AG04450 (cell line): ENCODE data around the gene TRIOBP. TPM values are rescaled to one million over a fixed set of nuclear protein-coding genes. Genes with fewer than 3 reads are reported as not detected.

Experiments
- CTCF ChIA-PET: fragments of 300-600, 350-600 bp; formaldehyde crosslinking; extraction: SDS; loops from one replicate; lab custom pipeline; 2022; ENCODE audit warnings: antibody characterized with exemption, inconsistent platforms; lab: Charles Lee
- POLR2A ChIA-PET: fragments of 350-600 bp; formaldehyde crosslinking; extraction: SDS; loops from one replicate; lab custom pipeline; 2021; ENCODE audit warnings: antibody characterized with exemption, inconsistent platforms; lab: Yijun Ruan, JAX
- DNase-seq: peaks from one replicate; pipeline ENCODE4 v3.0.0-alpha.2; 2011; ENCODE audit warnings: low read depth, low spot score
- H3K27ac ChIP-seq: one replicate; pipeline ENCODE4 v1.5.1; 2012; ENCODE audit warnings: low read depth, low read length, control low read depth
- H3K27me3 ChIP-seq: one replicate; pipeline ENCODE4 v1.6.0; 2012; ENCODE audit warnings: low read length; ENCODE audit not compliant: control insufficient read depth, insufficient read depth
- H3K4me3 ChIP-seq: 2 replicates; pipeline ENCODE4 v1.5.1; 2011; ENCODE audit warnings: mild to moderate bottlenecking, low read depth, low read length, control low read depth
- H3K9me3 ChIP-seq: 2 replicates; pipeline ENCODE4 v1.5.1; 2012; ENCODE audit warnings: low read length; ENCODE audit not compliant: control insufficient read depth, insufficient read depth
- CTCF ChIP-seq: IDR thresholded peaks from 2 replicates; pipeline ENCODE4 v1.5.1; 2011; ENCODE audit warnings: low read depth, low read length, control low read depth, inconsistent platforms
- polyA plus RNA-seq: library from polyadenylated mRNA; depleted of rRNA; stranded (reverse); fragments of >200 nt; gene quantifications from 2 replicates; pipeline ENCODE4 v1.2.3, GENCODE V29; 2011

Gene TRIOBP
- polyA plus RNA-seq, 1 experiment, result 37.0 TPM

- Histone ChIP-seq H3K27me3 (no peaks in the 10 kb centered on the region), H3K9me3 (no peaks in the 10 kb centered on the region; the same call in 1 of the 2 replicates), H3K4me3 (peak within 1 kb of the TSS; percentile 84), H3K27ac (peak within 1 kb of the TSS; percentile 84)
- ChIA-PET POLR2A (interaction anchor here (0.5 to 1.5 kb wide), 8 partner anchors 11 to 133 kb away, joined by 3 to 12 read pairs (median 3); partner anchors contain the start of genes ANKRD54, LGALS1 and TRIOBP), CTCF (interaction anchor here (1.3 to 4.1 kb wide), 3 partner anchors 11 to 269 kb away, joined by 3 to 35 read pairs (median 9); no protein-coding TSS in a partner anchor)
- no peak for TF ChIP-seq CTCF
- DNase-seq, result peak; percentile 87
Observed at GRCh38 chr22:37807410-37808293, 110.8 kb downstream of the TRIOBP start, which contains the start of gene GCAT. Gene GCAT (plus strand): TSS chr22:37807934. CDS start chr22:37807968, 34 bp downstream.

GRCh38 chr22:37808294-37808657, 111.4 kb downstream of the TRIOBP start:
- peak overlapping the region; percentile 84 for H3K27ac ChIP-seq
- ChIA-PET POLR2A (interaction anchor here (0.6 to 1.3 kb wide), 4 partner anchors 12 to 111 kb away, joined by 3 read pairs; partner anchors contain the start of gene TRIOBP), CTCF (interaction anchor here (2.9 to 4.1 kb wide), 2 partner anchors 10 to 55 kb away, joined by 9 to 35 read pairs; no protein-coding TSS in a partner anchor)
- DNase-seq, result no peak
- peak overlapping the region; percentile 84 for H3K4me3 ChIP-seq
- no peaks in the 10 kb centered on the region for H3K27me3 ChIP-seq
- no peaks in the 10 kb centered on the region for H3K9me3 ChIP-seq
- TF ChIP-seq CTCF, result no peak

- Histone ChIP-seq H3K27me3 (no peaks in the 10 kb centered on the region), H3K27ac (no peak overlapping the region), H3K4me3 (no peak overlapping the region), H3K9me3 (no peaks in the 10 kb centered on the region)
- POLR2A ChIA-PET, result interaction anchor here (0.6 to 1.0 kb wide), 3 partner anchors 10 to 169 kb away, joined by 3 read pairs; no protein-coding TSS in a partner anchor
- CTCF ChIA-PET, result interaction anchor here (0.8 to 4.1 kb wide), 3 partner anchors 8 to 72 kb away, joined by 3 to 35 read pairs (median 9); no protein-coding TSS in a partner anchor
- TF ChIP-seq CTCF, result no peak
- no peak for DNase-seq
Observed at GRCh38 chr22:37809672-37810333, 113.0 kb downstream of the TRIOBP start.

GRCh38 chr22:37811867-37812266, 115.0 kb downstream of the TRIOBP start:
- CTCF ChIA-PET, result no interaction called here
- no peak overlapping the region for H3K27ac ChIP-seq
- TF ChIP-seq CTCF, result no peak
- H3K9me3 ChIP-seq, result no peaks in the 10 kb centered on the region; the same call in 1 of the 2 replicates
- DNase-seq, result no peak
- POLR2A ChIA-PET, result no interaction called here
- H3K27me3 ChIP-seq, result no peaks in the 10 kb centered on the region
- no peak overlapping the region for H3K4me3 ChIP-seq
